A172 (cell line): ENCODE results near the gene RP9. TPM values are rescaled to one million over a fixed set of nuclear protein-coding genes. Genes with fewer than 3 reads are reported as not detected.
"Not testable (repeated sequence)": the region's sequence is repeated elsewhere in the genome, so short reads cannot be mapped to it uniquely, and the experiment has no call there.

Source experiments
- DNase-seq: peaks from one replicate; pipeline ENCODE4 v3.0.0-alpha.2; 2015; ENCODE audit warnings: low spot score
- total RNA-seq: library from RNA; depleted of rRNA; stranded (reverse); fragments of >200 nt; shearing (Covaris generic); gene quantifications from 2 replicates; pipeline ENCODE4 v1.2.3, GENCODE V29; 2014

Gene RP9
- total RNA-seq, 1 experiment from 2014 or later: 40.4 TPM

DNA sequence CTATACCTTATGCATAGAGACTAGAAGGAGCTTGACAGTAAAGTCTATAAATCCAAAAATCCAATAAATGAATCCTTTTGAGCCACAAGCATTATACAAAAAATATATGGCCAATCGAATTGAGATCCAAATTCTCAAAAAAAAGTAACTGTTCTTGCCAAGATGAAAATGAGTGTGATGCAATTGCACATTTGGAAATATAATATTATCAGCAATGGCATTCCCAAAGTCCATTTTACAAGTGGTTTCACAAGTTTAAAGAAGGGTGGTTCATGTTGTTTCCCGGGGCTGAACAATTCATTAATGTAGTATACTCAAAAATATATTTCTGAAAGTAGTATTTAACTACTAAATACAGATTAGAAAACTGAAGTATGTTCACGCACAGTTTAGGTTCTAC lies 7.3 kb downstream of the RP9 start:
- no peak for DNase-seq

DNA sequence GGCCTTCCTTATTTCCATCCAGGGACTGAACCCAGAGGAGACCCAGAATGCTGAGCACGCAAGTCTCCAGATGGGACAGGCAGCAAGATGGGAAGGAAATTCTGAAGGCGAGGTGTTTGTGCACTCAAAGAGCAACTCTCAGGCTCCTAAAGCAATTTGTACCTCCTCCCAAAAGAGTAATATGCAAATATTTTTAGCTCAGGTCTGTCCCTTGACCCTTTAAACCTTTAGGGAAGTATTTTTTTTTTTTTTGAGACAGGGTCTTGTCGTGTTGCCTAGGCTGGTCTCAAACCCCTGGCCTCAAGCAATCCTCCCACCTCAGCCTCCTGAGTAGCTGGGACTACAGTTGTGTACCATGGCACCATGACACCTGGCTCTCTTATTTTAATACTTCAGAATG lies 8.4 kb downstream of the RP9 start:
- no peak for DNase-seq

DNA sequence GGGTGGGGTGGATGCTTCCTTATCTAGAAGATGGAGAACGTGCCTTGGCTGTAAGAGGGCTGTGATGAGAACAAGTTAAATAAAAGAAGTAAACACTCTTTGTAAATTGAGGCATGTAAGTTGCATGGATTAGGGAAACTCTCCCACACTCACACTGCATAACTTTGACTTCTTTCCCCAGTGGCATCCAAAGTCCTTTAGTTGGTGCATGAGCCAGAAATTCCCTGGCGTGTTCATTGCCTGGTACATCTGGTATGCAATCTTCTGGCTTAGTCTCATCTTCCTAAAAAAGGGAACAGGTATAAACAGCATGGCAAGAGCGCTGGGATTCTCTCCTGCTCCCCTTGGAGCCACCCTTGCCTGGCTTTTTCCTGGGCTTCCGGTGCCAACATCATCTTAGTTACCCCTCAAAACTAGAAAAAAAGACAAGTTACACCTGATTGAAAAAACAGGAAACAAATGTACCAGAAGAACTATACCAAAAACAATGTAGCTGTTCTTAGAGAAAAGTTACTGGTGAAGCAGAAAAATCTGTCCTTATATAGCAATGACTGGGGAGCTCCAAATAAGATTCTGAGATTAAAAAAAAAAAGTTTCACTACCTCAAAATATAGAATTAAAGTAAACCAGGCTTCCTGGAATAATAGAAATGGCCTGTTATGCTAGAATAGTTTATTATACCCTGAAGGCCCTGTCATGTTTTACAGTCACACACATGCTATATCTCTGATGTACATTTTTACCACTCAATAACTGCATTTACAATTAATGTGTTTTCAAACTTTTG lies 9.9 kb downstream of the RP9 start:
- no peak for DNase-seq

DNA sequence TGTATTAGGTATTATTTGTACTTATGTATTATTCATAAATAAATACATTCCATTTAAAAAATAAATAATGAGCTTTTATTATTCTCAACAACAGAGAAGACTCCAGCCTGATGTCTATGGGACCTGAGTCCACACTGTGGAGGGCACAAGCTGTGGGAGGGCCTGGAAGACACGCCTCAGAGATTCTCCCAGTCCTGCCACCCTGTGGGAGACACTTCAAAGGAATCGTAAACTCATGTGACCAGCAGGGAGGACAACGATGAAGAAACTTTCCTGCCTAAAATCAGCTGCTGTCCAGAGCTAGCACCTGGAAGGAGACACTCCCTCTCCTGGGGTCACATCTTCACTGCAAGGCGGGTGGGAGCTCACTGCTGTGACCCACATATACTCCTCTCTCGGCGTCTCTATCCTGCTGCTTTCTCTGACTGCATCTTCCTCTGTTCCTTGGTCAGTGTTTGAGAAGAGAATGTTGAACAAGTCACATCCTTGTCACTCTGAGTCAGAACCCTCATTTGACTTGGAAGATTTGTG lies 14.4 kb downstream of the RP9 start:
- not testable (repeated sequence) for DNase-seq

DNA sequence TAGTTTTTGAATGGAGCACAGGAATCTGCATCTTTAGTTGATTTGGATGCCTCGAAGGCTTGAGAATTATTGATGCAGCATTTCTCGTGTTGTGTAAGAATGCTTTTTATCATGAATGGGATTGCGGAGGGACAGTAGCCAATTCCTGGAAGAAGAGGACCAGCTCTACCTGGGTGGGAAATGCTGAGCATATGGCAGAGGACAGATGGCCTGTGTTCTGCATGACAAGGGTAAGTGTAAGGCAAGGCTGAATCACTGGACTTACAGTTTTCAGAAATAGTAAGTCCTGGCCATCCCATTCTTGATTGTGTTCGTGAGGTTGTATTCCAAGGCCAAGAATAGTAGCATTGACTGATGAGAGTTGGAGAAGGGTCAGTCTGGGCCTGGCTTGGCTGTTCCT lies 15.9 kb downstream of the RP9 start:
- no peak for DNase-seq

DNA sequence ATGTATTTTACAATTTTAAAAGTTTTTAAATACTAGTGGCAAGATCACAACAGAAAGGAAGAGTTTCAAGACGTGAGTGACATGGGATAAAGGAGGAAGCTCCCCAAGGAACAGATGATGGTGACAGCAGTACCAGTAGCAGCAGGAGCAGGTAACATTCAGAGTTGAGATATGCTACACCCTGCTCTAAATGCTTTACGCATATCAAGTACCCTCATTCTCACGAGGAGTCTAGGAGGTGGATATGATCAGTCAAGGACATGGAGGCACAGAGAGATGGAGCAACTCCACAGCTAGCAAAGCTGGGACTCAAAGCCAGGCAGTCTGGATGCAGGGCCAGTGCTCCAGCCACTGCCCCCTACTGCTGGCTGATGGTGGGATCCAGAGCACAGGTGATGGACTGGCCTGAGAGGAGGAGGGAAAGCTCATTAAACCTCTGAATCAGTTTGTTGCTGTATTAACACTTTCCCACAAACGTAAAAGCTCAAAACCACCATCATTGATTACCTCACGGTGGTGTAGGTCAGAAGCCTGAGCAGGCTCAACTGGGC lies 17.5 kb downstream of the RP9 start:
- DNase-seq: no peak

DNA sequence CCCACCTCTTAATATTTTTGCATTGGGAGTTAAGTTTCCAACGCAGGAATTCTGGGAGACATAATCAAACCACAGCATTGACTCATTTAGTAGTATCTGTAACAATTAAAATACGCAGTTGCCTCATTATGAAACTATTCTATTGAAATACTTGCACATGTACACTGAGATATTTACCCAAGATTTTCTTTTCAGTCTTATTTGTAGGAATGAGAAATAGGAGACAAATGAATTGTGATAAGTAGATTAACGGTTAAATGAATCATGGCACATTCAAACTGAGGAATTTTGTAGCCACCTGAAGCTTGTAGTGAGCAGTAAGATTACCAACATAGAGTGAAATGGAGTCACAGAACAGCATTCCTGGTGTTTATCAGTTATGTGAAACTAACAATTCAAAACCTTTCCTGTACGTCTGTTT lies 18.1 kb downstream of the RP9 start:
- DNase-seq: peak; percentile 52

DNA sequence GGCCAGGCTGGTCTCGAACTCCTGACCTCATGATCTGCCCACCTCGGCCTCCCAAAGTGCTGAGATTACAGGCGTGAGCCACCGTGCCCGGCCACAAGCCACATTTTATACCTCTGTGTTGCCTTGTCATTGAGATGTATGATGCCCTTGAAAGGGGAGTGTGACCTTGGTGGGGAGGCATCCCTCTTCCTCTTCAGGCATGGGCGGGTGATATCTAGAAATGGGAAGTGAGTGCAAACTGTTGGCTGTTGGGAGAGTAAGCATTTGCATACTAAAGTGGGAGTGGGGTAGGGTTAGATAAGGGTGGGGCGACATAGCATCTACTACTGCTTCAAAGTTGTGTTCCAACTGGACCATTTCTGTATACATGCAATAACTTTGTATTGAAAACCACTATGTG lies 20.1 kb downstream of the RP9 start:
- no peak for DNase-seq

DNA sequence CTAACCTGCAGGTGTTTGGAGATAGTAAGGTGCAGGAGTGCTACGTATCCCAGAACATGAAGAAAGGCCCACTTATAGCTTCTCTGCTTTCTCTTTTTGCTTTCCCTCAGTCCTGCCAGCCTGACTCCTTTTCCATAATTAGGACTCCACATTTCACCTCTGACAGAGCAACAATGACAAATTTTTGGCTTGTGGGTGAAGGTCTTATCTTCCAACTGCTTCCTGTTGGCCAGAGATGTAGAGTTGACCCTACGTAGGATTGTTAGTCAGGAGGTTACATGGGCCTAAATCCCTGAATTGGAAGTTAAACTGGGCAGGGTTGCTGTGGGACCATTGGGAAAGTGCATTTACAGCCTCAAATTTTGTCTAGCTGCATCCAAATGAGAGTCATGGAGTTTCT lies 21.3 kb downstream of the RP9 start:
- no peak for DNase-seq

DNA sequence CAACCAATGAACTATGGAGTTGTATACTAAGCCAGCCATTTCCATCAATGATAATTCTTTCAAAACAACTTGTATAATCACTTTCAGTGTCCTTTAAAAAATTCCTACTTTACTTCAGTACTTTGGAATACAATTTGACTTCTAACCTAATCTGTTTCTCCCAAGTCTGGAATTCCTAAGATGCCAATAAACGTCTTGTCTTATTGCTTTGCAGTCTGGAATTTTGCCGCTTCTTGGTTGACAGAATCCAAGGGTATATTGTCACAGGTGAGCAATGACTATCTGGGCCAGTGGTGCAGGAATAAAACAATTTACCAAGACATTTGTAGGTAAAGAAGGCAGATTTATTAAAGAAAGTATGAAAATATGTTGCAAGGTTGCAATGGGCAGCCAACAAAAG lies 21.8 kb downstream of the RP9 start:
- no peak for DNase-seq

DNA sequence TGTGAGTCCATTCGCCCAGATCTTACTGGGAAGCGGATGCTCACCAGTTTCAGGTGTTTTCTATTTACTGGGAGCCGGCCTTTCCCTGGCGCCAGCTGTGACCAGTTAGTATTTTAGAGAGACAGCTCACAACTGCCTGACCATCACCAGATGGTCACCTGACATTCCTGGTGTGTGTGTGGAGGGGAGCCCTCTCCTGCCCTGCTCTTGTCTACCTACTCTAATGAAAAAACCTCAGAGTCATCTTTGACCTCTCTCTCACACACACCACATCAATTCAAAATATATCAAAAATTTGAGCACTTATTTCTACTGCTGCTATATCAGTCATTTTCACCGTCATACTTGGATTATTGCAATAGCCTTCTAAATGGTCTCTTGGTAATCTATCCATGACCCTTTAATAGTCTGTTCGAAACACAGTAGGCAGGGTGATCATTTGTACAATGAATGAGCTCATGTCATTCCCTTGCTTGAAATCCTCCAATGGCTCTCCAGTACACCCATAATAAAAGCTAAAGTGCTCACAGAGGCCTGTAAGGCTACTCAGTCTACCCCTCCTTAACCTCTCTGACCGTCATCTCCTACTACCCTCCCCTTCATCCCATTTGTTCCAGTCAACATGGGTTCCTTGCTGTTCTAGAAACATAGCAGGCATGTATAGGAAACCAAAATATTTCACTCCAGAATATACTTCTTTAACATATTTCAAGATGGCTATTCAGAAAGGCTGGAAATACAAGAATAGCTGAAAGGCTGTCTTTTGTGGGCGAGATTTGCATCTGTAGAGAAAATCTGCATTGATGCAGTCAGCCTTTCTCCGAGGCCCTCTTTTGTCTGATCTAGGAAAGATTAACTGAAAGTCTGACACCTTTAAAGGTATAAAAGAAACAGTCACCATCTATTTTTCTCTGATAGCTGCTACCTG lies 29.2 kb downstream of the RP9 start:
- DNase-seq: no peak

DNA sequence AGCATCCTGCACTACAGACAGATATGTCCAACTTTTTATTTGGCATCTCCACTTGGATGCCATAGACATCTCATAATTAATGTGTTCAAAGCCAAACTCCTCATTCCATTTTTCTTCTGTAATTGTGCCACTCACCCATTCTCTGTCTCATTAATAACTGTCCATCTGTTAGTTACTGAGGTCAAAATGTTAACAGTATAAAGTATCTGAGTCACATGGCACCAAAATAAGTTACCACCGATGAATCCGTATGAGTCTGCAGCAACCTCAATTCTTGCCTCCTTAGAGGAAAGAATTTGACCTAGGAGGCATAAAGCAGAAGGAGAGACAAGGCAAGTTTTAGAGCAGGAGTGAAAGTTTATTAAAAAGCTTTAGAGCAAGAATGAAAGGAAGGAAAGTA lies 30.1 kb downstream of the RP9 start:
- no peak for DNase-seq

DNA sequence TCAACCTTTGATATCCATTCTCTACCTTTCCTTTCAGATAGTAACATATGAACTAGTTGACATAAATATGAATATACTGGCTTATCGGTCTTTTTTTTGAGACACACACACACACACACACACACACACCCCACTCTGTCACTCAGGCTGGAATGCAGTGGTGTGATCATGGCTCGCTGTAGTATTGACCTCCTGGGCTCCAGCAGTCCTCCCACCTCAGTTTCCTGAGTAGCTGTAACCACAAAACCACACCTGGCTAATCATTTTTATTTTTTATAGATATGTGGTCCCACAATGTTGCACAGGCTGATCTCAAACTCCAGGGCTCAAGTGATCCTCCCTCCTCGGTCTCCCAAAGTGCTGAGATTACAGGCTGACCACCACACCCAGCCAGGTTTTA lies 32.5 kb downstream of the RP9 start:
- no peak for DNase-seq

DNA sequence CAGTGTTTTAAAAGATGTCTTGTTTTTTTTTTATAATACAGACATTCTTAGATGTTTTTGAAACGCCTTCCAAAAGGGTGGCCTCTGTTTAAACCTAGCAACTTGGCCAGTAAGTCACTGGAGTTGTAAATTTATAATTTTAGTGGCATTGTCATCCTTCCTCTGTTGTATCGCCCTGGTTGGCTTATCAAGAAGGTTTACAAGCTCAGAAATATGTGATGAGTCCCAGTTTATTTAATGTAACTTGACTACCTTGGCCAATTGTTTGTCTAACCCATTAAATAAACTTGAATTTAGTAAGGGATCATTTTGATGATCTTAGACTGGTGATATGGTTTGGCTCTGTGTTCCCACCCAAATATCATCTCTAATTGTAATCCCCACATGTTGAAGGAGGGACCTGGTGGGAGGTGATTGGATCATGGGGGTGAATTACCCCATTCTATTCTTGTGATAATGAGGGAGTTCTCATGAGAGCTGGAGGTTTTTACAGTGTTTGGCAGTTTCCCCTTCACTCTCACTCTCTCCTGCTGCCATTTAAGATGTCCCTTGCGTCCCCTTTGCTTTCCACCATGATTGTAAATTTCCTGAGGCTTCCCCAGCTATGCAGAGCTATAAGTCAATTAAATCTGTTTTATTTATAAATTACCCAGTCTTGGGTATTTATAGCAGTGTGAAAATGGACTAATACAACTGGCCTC lies 33.2 kb downstream of the RP9 start:
- DNase-seq: no peak

DNA sequence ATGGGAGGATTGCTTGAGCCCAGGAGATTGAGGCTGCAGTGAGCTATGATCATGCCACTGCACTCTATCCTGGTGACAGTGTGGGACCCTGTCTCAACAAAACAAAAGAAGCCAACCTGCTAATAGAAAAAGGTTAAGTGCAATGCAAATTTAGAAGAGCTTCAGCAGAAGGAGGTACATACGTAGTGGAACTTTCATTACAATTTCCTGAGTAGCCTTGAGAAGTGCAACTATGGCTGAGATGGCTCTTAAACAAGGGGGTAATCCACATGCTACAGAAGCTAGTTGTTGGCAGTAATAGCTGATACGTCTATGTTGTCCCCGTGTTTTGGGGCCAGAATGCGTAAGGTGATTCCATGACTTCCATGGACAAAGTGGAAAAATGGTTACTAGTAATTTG lies 36.0 kb downstream of the RP9 start:
- no peak for DNase-seq

DNA sequence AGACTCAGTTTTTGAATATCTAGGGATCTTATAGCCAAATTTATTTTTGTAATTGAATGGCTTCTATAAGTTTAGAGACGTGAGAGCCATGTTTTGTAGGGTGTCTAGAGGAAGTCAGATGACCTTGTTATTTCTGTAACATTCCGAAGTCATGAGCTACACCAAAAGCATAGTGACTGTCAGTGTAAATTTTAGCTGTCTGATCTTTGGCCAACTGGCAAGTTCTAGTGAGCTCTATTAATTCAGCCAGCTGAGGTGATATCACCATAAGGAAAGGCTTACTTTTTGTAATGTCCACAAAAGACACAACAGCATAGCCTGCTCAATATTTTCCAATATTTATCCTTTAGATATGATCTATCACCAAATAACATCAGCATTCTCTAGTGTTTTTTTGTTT lies 36.7 kb downstream of the RP9 start:
- peak; percentile 95 for DNase-seq

DNA sequence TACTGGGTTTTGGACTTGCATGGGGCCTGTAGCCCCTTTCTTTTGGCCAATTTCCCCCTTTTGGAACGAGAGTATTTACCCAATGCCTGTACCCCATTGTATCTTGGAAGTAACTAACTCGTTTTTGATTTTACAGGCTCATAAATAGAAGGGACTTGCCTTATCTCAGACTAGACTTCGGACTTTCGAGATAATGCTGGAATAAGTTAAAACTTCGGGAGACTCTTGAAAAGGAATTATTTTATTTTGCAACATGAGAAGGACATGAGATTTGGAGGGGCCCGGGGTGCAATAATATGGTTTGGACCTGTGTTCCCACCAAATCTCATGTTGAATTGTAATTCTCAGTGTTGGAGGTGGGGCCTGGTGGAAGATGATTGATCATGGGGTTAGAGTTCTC lies 38.4 kb downstream of the RP9 start:
- DNase-seq: no peak

DNA sequence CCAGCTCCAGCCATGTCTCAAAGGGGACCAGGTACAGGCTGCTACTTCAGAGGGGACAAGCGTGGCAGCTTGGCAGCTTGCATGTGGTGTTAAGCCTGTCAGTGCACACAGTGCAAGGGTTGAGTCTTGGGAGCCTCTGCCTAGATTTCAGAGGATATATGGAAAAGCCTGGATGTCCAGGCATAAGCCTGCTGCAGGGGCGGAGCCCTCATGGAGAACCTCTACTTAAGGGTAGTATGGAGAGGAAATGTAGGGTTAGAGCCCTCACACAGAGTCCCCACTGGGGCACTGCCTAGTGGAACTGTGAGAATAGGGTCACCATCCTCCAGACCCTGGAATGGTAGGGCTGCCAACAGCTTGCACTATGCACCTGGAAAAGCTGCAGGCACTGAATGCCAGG lies 38.9 kb downstream of the RP9 start:
- no peak for DNase-seq

DNA sequence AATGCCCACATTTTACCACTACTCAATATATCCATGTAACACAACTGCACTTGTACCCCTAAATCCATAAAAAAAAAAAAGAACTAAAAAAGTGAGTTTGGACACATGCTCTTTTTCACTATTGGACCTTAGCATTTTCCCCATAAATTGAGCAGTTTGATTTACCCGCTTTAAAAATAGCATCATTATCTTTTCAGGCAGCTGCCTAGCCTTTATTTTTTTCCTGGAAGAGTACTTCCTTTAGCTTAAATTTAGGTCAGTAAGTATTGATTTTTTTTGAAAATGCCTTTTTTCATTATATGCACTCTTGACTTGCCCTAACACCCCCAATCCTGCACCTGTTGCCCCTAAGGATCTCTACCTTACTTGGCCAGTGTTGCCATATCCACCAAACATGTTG lies 41.3 kb downstream of the RP9 start:
- no peak for DNase-seq

DNA sequence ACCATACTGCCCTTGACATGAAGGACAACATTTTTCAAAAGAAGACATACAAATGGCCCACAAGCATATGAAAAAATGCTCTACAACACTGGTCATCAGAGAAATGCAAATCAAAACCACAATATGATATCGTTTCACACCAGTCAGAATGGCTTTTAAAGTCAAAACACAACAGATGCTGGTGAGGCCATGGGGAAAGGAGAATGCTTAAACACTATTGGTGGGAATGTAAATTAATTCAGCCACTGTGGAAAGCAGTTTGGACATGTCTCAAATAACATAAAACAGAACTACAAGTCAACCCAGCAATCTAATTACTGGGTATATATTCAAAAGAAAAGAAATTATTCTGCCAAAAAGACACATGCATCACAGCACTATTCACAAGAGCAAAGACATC lies 42.4 kb downstream of the RP9 start:
- no peak for DNase-seq

DNA sequence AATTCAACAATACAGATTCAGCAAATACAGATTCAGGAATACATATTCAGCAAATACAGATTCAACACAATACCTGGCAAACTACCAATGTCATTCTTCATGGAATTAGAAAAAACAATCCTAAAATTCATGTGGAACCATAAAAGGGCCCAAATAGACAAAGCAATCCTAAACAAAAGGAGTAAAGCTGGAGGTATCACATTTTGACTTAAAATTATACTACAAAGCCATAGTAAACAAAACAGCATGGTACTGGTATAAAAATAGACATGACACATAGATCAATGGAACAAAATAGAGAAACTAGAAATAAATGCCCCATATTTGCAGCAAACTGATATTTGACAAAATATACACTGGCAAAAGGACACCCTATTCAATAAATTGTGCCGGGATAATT lies 43.2 kb downstream of the RP9 start:
- DNase-seq: no peak
